K562 (cell line): ENCODE measurements around the gene OPA1. TPM values are rescaled to one million over a fixed set of nuclear protein-coding genes. Genes with fewer than 3 reads are reported as not detected.

ENCODE experiments used
- CHD7 ChIP-seq: fragments of 200-600 bp; sonication (generic); IDR thresholded peaks from one replicate; pipeline ENCODE4 v1.6.1; 2012; ENCODE audit warnings: mild to moderate bottlenecking, low read depth, low read length, inconsistent platforms
- FOXO4 ChIP-seq: fragments of 450-650 bp; formaldehyde crosslinking; IDR thresholded peaks from 2 replicates; pipeline ENCODE4 v1.4.0; 2020; ENCODE audit warnings: mild to moderate bottlenecking, moderate library complexity
- polyA plus RNA-seq, 8 experiments: library from polyadenylated mRNA; depleted of rRNA in 4 of 8; stranded (reverse) in 5 of 8; unstranded in 3 of 8; fragments of >200 nt; fragmentation: Nextera tagmentation in 2 of 8; fragmentation: Illumina TruSeq in 1 of 8; extraction: Ambion mirVana in 2 of 8; extraction: Trizol in 1 of 8; gene quantifications; 2 replicates each; pipeline versions ENCODE4 v1.2.1 to v1.2.3, GENCODE V29; 2011 to 2014; ENCODE audit warnings: inconsistent platforms in 1 of 8, missing spikeins in 1 of 8
- total RNA-seq, 7 experiments: library from RNA; depleted of rRNA in 6 of 7; stranded (reverse); fragments of >200 nt in 6 of 7; fragmentation: Illumina TruSeq in 2 of 7; extraction: Trizol in 2 of 7; gene quantifications; 2 replicates each; pipeline versions ENCODE4 v1.2.1 to v1.2.3, GENCODE V29; 2011 to 2021; ENCODE audit warnings: low replicate concordance in 1 of 7

Gene OPA1
- total and polyA plus RNA-seq, 9 of the 15 experiments (the other 6 are each of a cell fraction or from before 2014, with no cell fraction given) = 19.7 to 127 (median 94.7) TPM

- no peak for TF ChIP-seq CHD7
- TF ChIP-seq FOXO4 (CRISPR knock-in tag) = no peak
Measured at GRCh38 chr3:193704431-193704830, 111.4 kb downstream of the OPA1 start (continued).
